ENCODE data around the gene KLHL36. TPM values are rescaled to one million over a fixed set of nuclear protein-coding genes. Genes with fewer than 3 reads are reported as not detected.
A peak's percentile ranks its signal among the peaks of the same experiment; 100 is the strongest.

KLHL36 gene
- total and polyA plus RNA-seq, 9 of the 15 experiments (the other 6 are each of a cell fraction or from before 2014, with no cell fraction given), result 2.1 to 51.2 (median 18.5) TPM

- TF ChIP-seq CBX3 (IDR thresholded peaks at IDR 0.05; ENCODE audit: borderline replicate concordance in 1 of 2, low read length in 2 of 2) (no peak), MAFG (tag; conservative IDR thresholded peaks at IDR 0.05) (no peak), ZBTB17 (CRISPR knock-in tag; IDR thresholded peaks at IDR 0.05) (peak; percentile 64; the same call in 1 of the 2 replicates), ZNF668 (CRISPR knock-in tag; IDR thresholded peaks at IDR 0.05) (0 out of 2 replicates have a peak, but pooled peaks have one; percentile 72), ZNF174 (CRISPR knock-in tag; IDR thresholded peaks at IDR 0.05) (no peak), USF2 (CRISPR knock-in tag; IDR thresholded peaks at IDR 0.05) (no peak), ARNT (IDR thresholded peaks at IDR 0.05) (no peak), SMC3 (conservative IDR thresholded peaks at IDR 0.05; ENCODE audit: insufficient read depth, low read depth, low read length) (no peak), SIN3A (IDR thresholded peaks at IDR 0.05; ENCODE audit: borderline replicate concordance in 2 of 2, control insufficient read depth in 1 of 2, low read depth in 2 of 2, low read length in 2 of 2) (peak in 1 of 2 experiments; percentile 41; a peak in 1 of 4 replicates), PHF20 (IDR thresholded peaks at IDR 0.05; ENCODE audit: partially characterized antibody) (no peak), POLR2H (tag; IDR thresholded peaks at IDR 0.05; ENCODE audit: low read depth) (no peak), ZNF707 (CRISPR knock-in tag; conservative IDR thresholded peaks at IDR 0.05) (no peak), BCOR (IDR thresholded peaks at IDR 0.05) (0 out of 2 replicates have a peak, but pooled peaks have one; percentile 5), TCF3 (CRISPR knock-in tag; IDR thresholded peaks at IDR 0.05) (0 out of 2 replicates have a peak, but pooled peaks have one; percentile 2), NR2C1 (IDR thresholded peaks at IDR 0.05) (no peak), NR2C1 (tag; IDR thresholded peaks at IDR 0.05) (no peak), TSC22D4 (tag; IDR thresholded peaks at IDR 0.05) (no peak), ZNF395 (CRISPR knock-in tag; IDR thresholded peaks at IDR 0.05) (peak; percentile 66; the same call in 1 of the 2 replicates), DNMT1 (IDR thresholded peaks at IDR 0.05) (no peak), GATAD2A (IDR thresholded peaks at IDR 0.05) (no peak), TCF15 (CRISPR knock-in tag; IDR thresholded peaks at IDR 0.05) (no peak), ZBTB43 (CRISPR knock-in tag; IDR thresholded peaks at IDR 0.05) (no peak), ZNF316 (IDR thresholded peaks at IDR 0.05) (no peak), HSF4 (CRISPR knock-in tag; IDR thresholded peaks at IDR 0.05; ENCODE audit: borderline replicate concordance) (no peak), ZFP36 (IDR thresholded peaks at IDR 0.05; ENCODE audit: low read depth, low read length, partially characterized antibody) (peak; percentile 29), ILK (tag; IDR thresholded peaks at IDR 0.05; ENCODE audit: borderline replicate concordance, low read depth) (no peak), EZH2 (IDR thresholded peaks at IDR 0.05; ENCODE audit: borderline replicate concordance, low read depth, low read length) (no peak)
Observed at GRCh38 chr16:84617791-84618580, 30.3 kb upstream of the KLHL36 start, which contains the start of gene COTL1 (continued).
